HG03342 (cell line): Measurements from ENCODE around the gene AGBL4.

Experiments used
- ATAC-seq: cut with Tn5 transposase; IDR thresholded peaks from one replicate; pipeline ENCODE4 v1.9.1; 2021; ENCODE audit warnings: mild to moderate bottlenecking, moderate library complexity; ENCODE audit not compliant: unreplicated experiment

Gene AGBL4

GRCh38 chr1:48741380-48741779, 1282.4 kb downstream of the AGBL4 start:
- ATAC-seq: no peak

GRCh38 chr1:48740621-48741020, 1283.1 kb downstream of the AGBL4 start:
- no peak for ATAC-seq

GRCh38 chr1:48739091-48739490, 1284.7 kb downstream of the AGBL4 start:
- ATAC-seq: no peak

GRCh38 chr1:48738356-48738755, 1285.4 kb downstream of the AGBL4 start:
- ATAC-seq: no peak

GRCh38 chr1:48735796-48736195, 1288.0 kb downstream of the AGBL4 start:
- ATAC-seq: no peak

- no peak for ATAC-seq
Measured at GRCh38 chr1:48730164-48730910, 1293.4 kb downstream of the AGBL4 start.

GRCh38 chr1:48728584-48728983, 1295.2 kb downstream of the AGBL4 start:
- no peak for ATAC-seq

- ATAC-seq: no peak
Measured at GRCh38 chr1:48726557-48727215, 1297.1 kb downstream of the AGBL4 start.

- ATAC-seq: no peak
Measured at GRCh38 chr1:48726139-48726538, 1297.6 kb downstream of the AGBL4 start.

GRCh38 chr1:48725341-48726046, 1298.3 kb downstream of the AGBL4 start:
- ATAC-seq: no peak

- ATAC-seq: no peak
Measured at GRCh38 chr1:48720929-48721328, 1302.8 kb downstream of the AGBL4 start.

- ATAC-seq: no peak
Measured at GRCh38 chr1:48718705-48719104, 1305.0 kb downstream of the AGBL4 start.

GRCh38 chr1:48718116-48718630, 1305.6 kb downstream of the AGBL4 start:
- ATAC-seq: no peak

- ATAC-seq: no peak
Measured at GRCh38 chr1:48717082-48717481, 1306.7 kb downstream of the AGBL4 start.

- no peak for ATAC-seq
Measured at GRCh38 chr1:48715921-48716320, 1307.8 kb downstream of the AGBL4 start.

GRCh38 chr1:48710915-48711314, 1312.8 kb downstream of the AGBL4 start:
- ATAC-seq: no peak

- ATAC-seq: no peak
Measured at GRCh38 chr1:48710318-48710717, 1313.4 kb downstream of the AGBL4 start.

GRCh38 chr1:48704736-48705135, 1319.0 kb downstream of the AGBL4 start:
- ATAC-seq: no peak

- no peak for ATAC-seq
Measured at GRCh38 chr1:48701445-48701844, 1322.3 kb downstream of the AGBL4 start.

GRCh38 chr1:48697066-48697707, 1326.6 kb downstream of the AGBL4 start:
- ATAC-seq: peak; percentile 68

- ATAC-seq: no peak
Measured at GRCh38 chr1:48695161-48695560, 1328.6 kb downstream of the AGBL4 start.
